ENCODE results near the gene MAP3K14. TPM values are rescaled to one million over a fixed set of nuclear protein-coding genes. Genes with fewer than 3 reads are reported as not detected.

MAP3K14 gene
- total RNA-seq, 1 experiment from 2014 or later = 16.4 TPM

DNA sequence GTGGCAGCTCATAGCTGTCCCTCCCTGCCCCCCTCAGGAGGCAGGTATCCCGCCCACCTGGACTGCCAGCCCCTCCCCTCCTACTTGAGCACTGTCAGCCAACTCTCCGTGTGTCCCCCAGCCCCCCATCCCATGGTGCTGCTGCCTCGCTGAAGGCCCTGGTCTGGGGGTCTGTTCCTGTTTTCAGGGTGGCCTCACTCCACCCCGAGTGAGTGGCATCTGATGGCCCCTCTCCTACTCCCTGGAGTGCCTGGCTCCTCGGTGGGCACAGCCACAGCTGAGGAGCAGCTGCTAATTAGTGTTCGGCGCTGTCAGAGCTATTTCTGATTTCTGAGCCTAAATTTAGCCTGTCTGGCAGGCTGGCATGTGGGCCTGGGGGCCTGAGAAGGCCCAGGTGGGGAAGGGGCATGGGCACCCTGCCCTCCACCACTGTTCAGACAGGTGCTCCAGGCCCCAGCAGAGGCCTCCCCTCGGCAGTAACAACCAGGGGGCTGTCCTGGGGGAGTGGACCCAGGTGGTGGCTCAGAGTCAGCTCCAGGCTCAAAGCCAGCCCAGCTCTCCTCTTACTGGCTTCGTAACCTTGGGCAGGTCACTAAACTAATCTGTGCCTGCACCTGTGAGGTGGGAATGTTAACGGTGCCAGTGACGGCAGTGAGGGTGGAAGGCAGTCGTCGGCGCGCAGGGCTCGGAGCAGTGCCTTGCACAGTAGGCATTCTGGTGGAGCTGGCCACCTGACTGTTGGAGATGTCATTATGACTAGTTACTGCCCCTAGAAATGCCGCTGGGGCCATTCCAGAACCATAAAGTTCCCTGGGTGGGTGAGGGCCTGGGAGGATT, 88.7 kb downstream of the MAP3K14 start (continued):
- TF ChIP-seq, protein P1, sequence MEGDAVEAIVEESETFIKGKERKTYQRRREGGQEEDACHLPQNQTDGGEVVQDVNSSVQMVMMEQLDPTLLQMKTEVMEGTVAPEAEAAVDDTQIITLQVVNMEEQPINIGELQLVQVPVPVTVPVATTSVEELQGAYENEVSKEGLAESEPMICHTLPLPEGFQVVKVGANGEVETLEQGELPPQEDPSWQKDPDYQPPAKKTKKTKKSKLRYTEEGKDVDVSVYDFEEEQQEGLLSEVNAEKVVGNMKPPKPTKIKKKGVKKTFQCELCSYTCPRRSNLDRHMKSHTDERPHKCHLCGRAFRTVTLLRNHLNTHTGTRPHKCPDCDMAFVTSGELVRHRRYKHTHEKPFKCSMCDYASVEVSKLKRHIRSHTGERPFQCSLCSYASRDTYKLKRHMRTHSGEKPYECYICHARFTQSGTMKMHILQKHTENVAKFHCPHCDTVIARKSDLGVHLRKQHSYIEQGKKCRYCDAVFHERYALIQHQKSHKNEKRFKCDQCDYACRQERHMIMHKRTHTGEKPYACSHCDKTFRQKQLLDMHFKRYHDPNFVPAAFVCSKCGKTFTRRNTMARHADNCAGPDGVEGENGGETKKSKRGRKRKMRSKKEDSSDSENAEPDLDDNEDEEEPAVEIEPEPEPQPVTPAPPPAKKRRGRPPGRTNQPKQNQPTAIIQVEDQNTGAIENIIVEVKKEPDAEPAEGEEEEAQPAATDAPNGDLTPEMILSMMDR (IDR thresholded peaks at IDR 0.05 in 2 of 3, conservative IDR thresholded peaks at IDR 0.05 in 1 of 3; ENCODE audit: borderline replicate concordance in 1 of 3, insufficient read depth in 1 of 3, low read depth in 2 of 3, low read length in 2 of 3) = no peak
- no peak for TF ChIP-seq EGR1 (IDR thresholded peaks at IDR 0.05; ENCODE audit: low read depth)
- TF ChIP-seq EZH2phosphoT487 (IDR thresholded peaks at IDR 0.05; ENCODE audit: borderline replicate concordance) = no peak
- no peak for TF ChIP-seq RAD21 (IDR thresholded peaks at IDR 0.05; ENCODE audit: low read depth)
- TF ChIP-seq SP1 (IDR thresholded peaks at IDR 0.05; ENCODE audit: low read depth) = no peak

DNA sequence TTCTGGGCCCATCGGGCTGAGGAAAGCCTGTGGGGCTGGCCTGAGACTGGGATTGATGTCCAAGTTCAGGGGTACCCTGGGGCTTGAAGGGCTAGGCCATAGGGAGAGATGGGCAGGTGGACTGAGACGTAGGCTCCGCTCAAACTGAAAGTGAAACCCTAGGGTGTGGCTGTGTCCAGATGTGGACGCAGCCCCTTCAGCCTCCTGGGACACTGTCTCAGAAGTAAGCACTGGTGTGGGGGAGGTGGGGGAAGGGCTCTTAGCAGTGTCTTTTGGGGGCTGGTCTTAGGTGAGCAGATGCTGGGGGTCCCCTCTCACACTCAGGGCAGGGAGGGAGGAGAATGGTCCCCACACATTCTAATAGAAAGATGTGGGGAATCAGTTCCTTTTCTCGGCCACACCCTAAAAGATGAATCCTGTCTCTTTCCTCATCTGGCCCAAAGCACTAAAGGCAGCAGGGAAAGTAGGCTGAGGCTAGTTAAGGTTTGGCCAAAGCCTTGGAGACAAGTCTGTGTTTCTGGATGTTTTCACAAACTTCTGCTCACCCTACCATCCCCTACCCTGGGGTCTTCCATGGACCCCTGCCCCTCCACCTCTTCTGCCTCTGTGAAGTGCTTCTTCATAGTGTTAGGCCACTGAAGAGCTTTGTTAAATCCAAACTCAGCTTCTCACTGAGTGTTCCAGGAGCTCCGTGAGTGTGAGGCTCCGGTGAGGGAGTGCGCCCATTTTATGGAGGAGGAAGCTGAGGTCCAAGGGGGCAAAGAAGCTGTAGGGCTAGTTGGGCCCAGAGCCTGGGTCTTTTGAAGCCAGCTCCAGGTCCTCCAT, 89.5 kb downstream of the MAP3K14 start:
- H3K4me1 ChIP-seq (ENCODE audit: control insufficient read depth in 1 of 2, insufficient read depth in 2 of 2, low read length in 2 of 2) = peaks cover 33 to 89% of the 10 kb centered on the region in 2 experiments
- no peak overlapping the region for H2AFZ ChIP-seq (ENCODE audit: low read depth, low read length, poor library complexity, severe bottlenecking)
- BruUV-seq (replicated peaks) = no TSS peak
- H3K9me3 ChIP-seq (ENCODE audit: control insufficient read depth in 1 of 2, insufficient read depth in 1 of 2, low read depth in 1 of 2, low read length in 2 of 2) = no peaks in the 10 kb centered on the region
- no peaks in the 10 kb centered on the region for H3K79me2 ChIP-seq (ENCODE audit: insufficient read depth, low read length)
- ChIA-PET RAD21 (ENCODE audit: low non-redundant PET in 1 of 2, low total read pairs in 2 of 2, uncharacterized antibody in 2 of 2, unreplicated experiment in 2 of 2) (interaction anchor here in 1 of 2 experiments (1.3 kb wide), 1 partner anchor 9 kb away, joined by 3 read pairs; no protein-coding TSS in a partner anchor), CTCF (interaction anchor here (0.8 kb wide), 1 partner anchor 9 kb away, joined by 3 read pairs; no protein-coding TSS in a partner anchor), POLR2A (no interaction called here)
- no peak overlapping the region for H3K9ac ChIP-seq (ENCODE audit: low read length)
- no peak overlapping the region; the same call in 1 of the 2 replicates for H3K27ac ChIP-seq (ENCODE audit: low read depth, low read length)
- no peaks in the 10 kb centered on the region for H3K36me3 ChIP-seq (ENCODE audit: control insufficient read depth in 1 of 2, insufficient read depth in 2 of 2, low read length in 2 of 2)
- no peak for DNase-seq (ENCODE audit: low read depth, low spot score)
- intact Hi-C loops (cut with micrococcal nuclease) = no loop called here
- H3K9me2 ChIP-seq (ENCODE audit: insufficient read depth) = no peaks in the 10 kb centered on the region
- H3K4me2 ChIP-seq (ENCODE audit: low read length) = peak overlapping the region; percentile 35
- H3K4me3 ChIP-seq (replicated peaks in 1 of 2; ENCODE audit: low read depth in 1 of 2, low read length in 2 of 2) = no peak overlapping the region
- no peaks in the 10 kb centered on the region for H3K27me3 ChIP-seq (ENCODE audit: insufficient read depth, low read length)
- TF ChIP-seq, protein P2, sequence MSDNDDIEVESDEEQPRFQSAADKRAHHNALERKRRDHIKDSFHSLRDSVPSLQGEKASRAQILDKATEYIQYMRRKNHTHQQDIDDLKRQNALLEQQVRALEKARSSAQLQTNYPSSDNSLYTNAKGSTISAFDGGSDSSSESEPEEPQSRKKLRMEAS (IDR thresholded peaks at IDR 0.05) = no peak
- no peak for TF ChIP-seq JUND (IDR thresholded peaks at IDR 0.05)
- TF ChIP-seq SIN3A (IDR thresholded peaks at IDR 0.05; ENCODE audit: low read depth) = no peak
- no peak for TF ChIP-seq CEBPB (IDR thresholded peaks at IDR 0.05; ENCODE audit: low read depth)
- TF ChIP-seq EGR1 (IDR thresholded peaks at IDR 0.05; ENCODE audit: low read depth) = no peak
- no peak for TF ChIP-seq ELF1 (IDR thresholded peaks at IDR 0.05; ENCODE audit: borderline replicate concordance, low read depth)
- TF ChIP-seq CBX3 (IDR thresholded peaks at IDR 0.05; ENCODE audit: low read depth) = no peak
- TF ChIP-seq SP1 (IDR thresholded peaks at IDR 0.05; ENCODE audit: low read depth) = no peak
- no peak for ATAC-seq
- H4K20me1 ChIP-seq (ENCODE audit: insufficient read depth) = no peaks in the 10 kb centered on the region

All from HCT116 (cell line).